GM23338 (cell line): ENCODE results near the gene NUP98. TPM values are rescaled to one million over a fixed set of nuclear protein-coding genes. Genes with fewer than 3 reads are reported as not detected.

Source experiments
- ATAC-seq: fragments of 200-7000 bp; cut with Tn5 transposase; 3 replicates; pipeline ENCODE4 v1.9.1; 2020
- DNase-seq: peaks from one replicate; pipeline ENCODE4 v3.0.0-alpha.2; 2015; ENCODE audit warnings: low spot score
- H2AFZ ChIP-seq: fragments of 200-600 bp; sonication (generic); 2 replicates; pipeline ENCODE4 v1.8.0; 2016; ENCODE audit warnings: antibody characterized with exemption, mild to moderate bottlenecking, moderate library complexity
- H3F3A ChIP-seq: fragments of 200-600 bp; sonication (generic); replicated peaks from 2 replicates; pipeline ENCODE4 v1.8.0; 2017; ENCODE audit warnings: antibody characterized with exemption, mixed run types, low read depth
- H3K27ac ChIP-seq: fragments of 200-600 bp; sonication (generic); 2 replicates; pipeline ENCODE4 v1.6.1; 2016; ENCODE audit warnings: low read depth
- H3K27me3 ChIP-seq: fragments of 200-600 bp; sonication (generic); 2 replicates; pipeline ENCODE4 v1.8.0; 2016; ENCODE audit warnings: mild to moderate bottlenecking, mixed run types, moderate library complexity; ENCODE audit not compliant: insufficient read depth
- H3K36me3 ChIP-seq: fragments of 200-600 bp; sonication (generic); 2 replicates; pipeline ENCODE4 v1.8.0; 2016; ENCODE audit warnings: mild to moderate bottlenecking; ENCODE audit not compliant: insufficient read depth
- H3K4me1 ChIP-seq: fragments of 200-600 bp; sonication (generic); 2 replicates; pipeline ENCODE4 v1.8.0; 2016; ENCODE audit warnings: mild to moderate bottlenecking, moderate library complexity; ENCODE audit not compliant: insufficient read depth
- H3K4me2 ChIP-seq: fragments of 200-600 bp; sonication (generic); 2 replicates; pipeline ENCODE4 v1.7.1; 2017; ENCODE audit warnings: mixed run types
- H3K4me3 ChIP-seq: fragments of 200-600 bp; sonication (generic); 2 replicates; pipeline ENCODE4 v1.6.1; 2016; ENCODE audit warnings: mixed run types
- H3K79me2 ChIP-seq: fragments of 200-600 bp; sonication (generic); replicated peaks from 2 replicates; pipeline ENCODE4 v1.8.0; 2017; ENCODE audit warnings: mild to moderate bottlenecking; ENCODE audit not compliant: insufficient read depth
- H3K9me2 ChIP-seq: fragments of 200-600 bp; sonication (generic); 2 replicates; pipeline ENCODE4 v1.8.0; 2017; ENCODE audit not compliant: insufficient read depth
- H4K20me1 ChIP-seq: fragments of 200-600 bp; sonication (generic); replicated peaks from 2 replicates; pipeline ENCODE4 v1.8.0; 2017; ENCODE audit warnings: mild to moderate bottlenecking; ENCODE audit not compliant: insufficient read depth
- H3K27ac Mint-ChIP-seq: 2 replicates; pipeline ENCODE4 v1.8.0; 2020; ENCODE audit warnings: inconsistent platforms, mild to moderate bottlenecking, moderate library complexity, mixed read lengths
- H3K27me3 Mint-ChIP-seq: 3 replicates; pipeline ENCODE4 v1.8.0; 2022; ENCODE audit warnings: low read depth, mild to moderate bottlenecking, moderate library complexity, mixed read lengths, inconsistent platforms; ENCODE audit not compliant: insufficient read depth, poor library complexity
- H3K36me3 Mint-ChIP-seq: 3 replicates; pipeline ENCODE4 v1.8.0; 2021; ENCODE audit warnings: low read depth, mild to moderate bottlenecking, inconsistent platforms, moderate library complexity, mixed read lengths
- H3K4me1 Mint-ChIP-seq: 3 replicates; pipeline ENCODE4 v1.8.0; 2020; ENCODE audit warnings: mild to moderate bottlenecking, inconsistent platforms, mixed read lengths
- H3K4me3 Mint-ChIP-seq: 3 replicates; pipeline ENCODE4 v1.8.0; 2021; ENCODE audit warnings: moderate library complexity, mild to moderate bottlenecking, inconsistent platforms, mixed read lengths
- H3K9me3 Mint-ChIP-seq: 3 replicates; pipeline ENCODE4 v1.8.0; 2020; ENCODE audit warnings: moderate library complexity, mild to moderate bottlenecking, inconsistent platforms, mixed read lengths
- CTCF ChIP-seq, 2 experiments: fragments of 200-600 bp in 1 of 2; sonication (generic) in 1 of 2; conservative IDR thresholded peaks; 2 replicates each; pipeline versions ENCODE4 v1.5.1 to v1.6.1; 2016 to 2017; ENCODE audit warnings: antibody characterized with exemption in 2 of 2, low read depth in 2 of 2, mild to moderate bottlenecking in 2 of 2, moderate library complexity in 1 of 2
- JUNB ChIP-seq: IDR thresholded peaks from one replicate; pipeline ENCODE4 v1.6.1; 2016; ENCODE audit warnings: antibody characterized with exemption; ENCODE audit not compliant: unreplicated experiment
- POLR2AphosphoS5 ChIP-seq: IDR thresholded peaks from 2 replicates; pipeline ENCODE4 v1.6.1; 2016; ENCODE audit warnings: antibody characterized with exemption, low read depth
- STAT1 ChIP-seq: IDR thresholded peaks from one replicate; pipeline ENCODE4 v1.6.1; 2016; ENCODE audit warnings: antibody characterized with exemption; ENCODE audit not compliant: unreplicated experiment
- ZNF114 ChIP-seq: fragments of 250-450 bp; sonication (Bioruptor Pico); IDR thresholded peaks from 2 replicates; pipeline ENCODE4 v1.5.0; 2020; ENCODE audit warnings: mild to moderate bottlenecking, moderate library complexity
- ZNF331 ChIP-seq: fragments of 250-450 bp; sonication (Bioruptor Pico); IDR thresholded peaks from 2 replicates; pipeline ENCODE4 v1.5.0; 2020; ENCODE audit warnings: low read depth, mild to moderate bottlenecking, moderate library complexity
- ZNF462 ChIP-seq: fragments of 250-450 bp; sonication (Bioruptor Pico); IDR thresholded peaks from 2 replicates; pipeline ENCODE4 v1.5.0; 2020; ENCODE audit warnings: mild to moderate bottlenecking, moderate library complexity
- polyA plus RNA-seq: library from polyadenylated mRNA; unstranded; fragments of >200 nt; fragmentation: Nextera tagmentation; extraction: Ambion mirVana; gene quantifications from 2 replicates; pipeline ENCODE4 v1.2.1, GENCODE V29; 2016
- total RNA-seq: library from RNA; depleted of rRNA; stranded (reverse); fragments of >200 nt; shearing (Covaris generic); gene quantifications from 2 replicates; pipeline ENCODE4 v1.2.3, GENCODE V29; 2014

NUP98 gene
- total and polyA plus RNA-seq, 2 experiments from 2014 or later = 23.9 to 174 TPM

- TF ChIP-seq CTCF (conservative IDR thresholded peaks at IDR 0.05; ENCODE audit: low read depth in 2 of 2) = no peak
Observed at GRCh38 chr11:3638513-3638912, 158.8 kb downstream of the NUP98 start (continued).

- DNase-seq (no peak), ATAC-seq (no peak)
- no peak overlapping the region for H2AFZ ChIP-seq
- no peaks in the 10 kb centered on the region for H3K36me3 ChIP-seq
- Mint-ChIP-seq H3K27ac (no peak overlapping the region), H3K4me3 (no peak overlapping the region), H3K36me3 (peaks cover 7% of the 10 kb centered on the region; the same call in 2 of the 3 replicates), H3K27me3 (peaks cover 26% of the 10 kb centered on the region), H3K4me1 (peaks cover 4% of the 10 kb centered on the region; the same call in 2 of the 3 replicates), H3K9me3 (no peaks in the 10 kb centered on the region; the same call in 2 of the 3 replicates)
- H3K4me2 ChIP-seq = no peak overlapping the region
- H3K27ac ChIP-seq = no peak overlapping the region
- no peaks in the 10 kb centered on the region for H3K4me1 ChIP-seq
- H3K79me2 ChIP-seq = no peaks in the 10 kb centered on the region
- H4K20me1 ChIP-seq = no peaks in the 10 kb centered on the region
- 0 out of 2 replicates have a peak, but pooled peaks cover 3% of the 10 kb centered on the region for H3F3A ChIP-seq
- no peak for TF ChIP-seq ZNF114 (CRISPR knock-in tag)
- H3K9me2 ChIP-seq = no peaks in the 10 kb centered on the region
- peaks cover 8% of the 10 kb centered on the region; the same call in 1 of the 2 replicates for H3K27me3 ChIP-seq
- no peak overlapping the region for H3K4me3 ChIP-seq
Observed at GRCh38 chr11:3637201-3637600, 160.2 kb downstream of the NUP98 start.

- TF ChIP-seq JUNB (no peak), ZNF114 (CRISPR knock-in tag) (no peak), POLR2AphosphoS5 (no peak), STAT1 (no peak), ZNF331 (CRISPR knock-in tag) (no peak), ZNF462 (no peak)
Observed at GRCh38 chr11:3635641-3636375, 161.5 kb downstream of the NUP98 start.

More at GRCh38 chr11:3635641-3636375, 161.5 kb downstream of the NUP98 start:
- Histone ChIP-seq H3K4me1 (no peaks in the 10 kb centered on the region), H3F3A (no peaks in the 10 kb centered on the region), H3K27me3 (peaks cover 2% of the 10 kb centered on the region; the same call in 1 of the 2 replicates), H3K27ac (no peak overlapping the region), H3K4me3 (no peak overlapping the region), H3K79me2 (no peaks in the 10 kb centered on the region), H3K9me2 (no peaks in the 10 kb centered on the region), H3K4me2 (no peak overlapping the region), H2AFZ (no peak overlapping the region), H3K36me3 (no peaks in the 10 kb centered on the region), H4K20me1 (no peaks in the 10 kb centered on the region)
- DNase-seq (no peak), ATAC-seq (no peak)
- H3K4me3 Mint-ChIP-seq = no peak overlapping the region
- peaks cover 21% of the 10 kb centered on the region for H3K27me3 Mint-ChIP-seq
- no peak overlapping the region for H3K27ac Mint-ChIP-seq
- H3K4me1 Mint-ChIP-seq = no peaks in the 10 kb centered on the region
- H3K9me3 Mint-ChIP-seq = no peaks in the 10 kb centered on the region; the same call in 2 of the 3 replicates
- H3K36me3 Mint-ChIP-seq = peaks cover 7% of the 10 kb centered on the region; the same call in 2 of the 3 replicates
